Mesendoderm (in vitro differentiated cells): ENCODE data around the gene ACTG2.
A peak's percentile ranks its signal among the peaks of the same experiment; 100 is the strongest.

Experiments used
- DNase-seq: peaks from one replicate; pipeline ENCODE4 v3.0.0; 2013
- H2AK5ac ChIP-seq: 2 replicates; pipeline ENCODE4 v1.6.1; 2013; ENCODE audit warnings: low read length, inconsistent platforms
- H2BK120ac ChIP-seq: 2 replicates; pipeline ENCODE4 v1.6.1; 2013; ENCODE audit warnings: low read depth, mild to moderate bottlenecking, low read length, moderate library complexity, mixed read lengths
- H2BK15ac ChIP-seq: replicated peaks from 2 replicates; pipeline ENCODE4 v1.6.1; 2013; ENCODE audit warnings: low read depth, mild to moderate bottlenecking, moderate library complexity
- H2BK5ac ChIP-seq: 2 replicates; pipeline ENCODE4 v1.6.1; 2013; ENCODE audit warnings: low read length, inconsistent platforms
- H3K18ac ChIP-seq: 2 replicates; pipeline ENCODE4 v1.6.1; 2013; ENCODE audit warnings: mild to moderate bottlenecking, low read length, mixed read lengths
- H3K23ac ChIP-seq: one replicate; pipeline ENCODE4 v1.6.1; 2013; ENCODE audit warnings: low read length
- H3K27ac ChIP-seq: 2 replicates; pipeline ENCODE4 v1.5.1; 2013; ENCODE audit warnings: low read depth, mild to moderate bottlenecking, inconsistent platforms, low read length, moderate library complexity
- H3K27me3 ChIP-seq: 2 replicates; pipeline ENCODE4 v1.6.1; 2013; ENCODE audit warnings: low read length, control low read depth, mild to moderate bottlenecking, inconsistent platforms; ENCODE audit not compliant: insufficient read depth, poor library complexity
- H3K36me3 ChIP-seq: 2 replicates; pipeline ENCODE4 v1.6.1; 2013; ENCODE audit warnings: low read length, inconsistent platforms; ENCODE audit not compliant: control insufficient read depth, insufficient read depth
- H3K4ac ChIP-seq: one replicate; pipeline ENCODE4 v1.6.1; 2013; ENCODE audit warnings: low read depth, mild to moderate bottlenecking, low read length, moderate library complexity
- H3K4me1 ChIP-seq: 2 replicates; pipeline ENCODE4 v1.6.1; 2013; ENCODE audit warnings: low read depth, low read length, inconsistent platforms; ENCODE audit not compliant: control insufficient read depth
- H3K4me2 ChIP-seq: 2 replicates; pipeline ENCODE4 v1.6.1; 2013; ENCODE audit warnings: low read length
- H3K4me3 ChIP-seq: 2 replicates; pipeline ENCODE4 v1.5.1; 2013; ENCODE audit warnings: mild to moderate bottlenecking, low read length
- H3K56ac ChIP-seq: one replicate; pipeline ENCODE4 v1.6.1; 2013; ENCODE audit warnings: low read length
- H3K79me1 ChIP-seq: 2 replicates; pipeline ENCODE4 v1.6.1; 2013; ENCODE audit warnings: low read length, inconsistent platforms
- H3K79me2 ChIP-seq: 2 replicates; pipeline ENCODE4 v1.6.1; 2013; ENCODE audit warnings: mild to moderate bottlenecking, low read length; ENCODE audit not compliant: control insufficient read depth, insufficient read depth
- H3K9ac ChIP-seq: 2 replicates; pipeline ENCODE4 v1.6.1; 2013; ENCODE audit warnings: low read length, inconsistent platforms
- H4K5ac ChIP-seq: one replicate; pipeline ENCODE4 v1.6.1; 2013; ENCODE audit warnings: low read length
- H4K8ac ChIP-seq: one replicate; pipeline ENCODE4 v1.6.1; 2013; ENCODE audit warnings: low read depth, mild to moderate bottlenecking, control low read depth, low read length, moderate library complexity
- WGBS: extraction: QIAGEN DNeasy Blood & Tissue Kit; methylation state at CpG from one replicate; pipeline ENCODE4 v1.1.7; 2013; ENCODE audit warnings: low lambda C conversion rate, missing lambda C conversion rate; ENCODE audit not compliant: insufficient coverage; ENCODE audit errors: extremely low coverage; 5-methylcytosine and 5-hydroxymethylcytosine counted together

ACTG2 gene

GRCh38 chr2:73856214-73856613 lies 36.6 kb upstream of the ACTG2 start:
- DNase-seq: no peak

GRCh38 chr2:73859721-73860586 lies 32.9 kb upstream of the ACTG2 start:
- H2BK120ac ChIP-seq: no peak overlapping the region
- no peak overlapping the region for H2BK15ac ChIP-seq
- no peak overlapping the region for H2AK5ac ChIP-seq
- peaks cover 3% of the 10 kb centered on the region for H3K36me3 ChIP-seq
- H3K4me1 ChIP-seq: no peaks in the 10 kb centered on the region
- WGBS: no CpG with 5 or more reads among the region's 6 CpGs
- H3K4me2 ChIP-seq: no peak overlapping the region
- no peak overlapping the region for H3K56ac ChIP-seq
- no peak overlapping the region for H3K4ac ChIP-seq
- H3K4me3 ChIP-seq: no peak overlapping the region
- no peaks in the 10 kb centered on the region for H3K79me1 ChIP-seq
- no peak overlapping the region for H3K27ac ChIP-seq
- H4K5ac ChIP-seq: no peak overlapping the region
- no peak overlapping the region for H2BK5ac ChIP-seq
- DNase-seq: peak; percentile 21
- no peak overlapping the region for H3K18ac ChIP-seq
- no peak overlapping the region for H3K23ac ChIP-seq
- H3K9ac ChIP-seq: no peak overlapping the region
- no peaks in the 10 kb centered on the region for H3K27me3 ChIP-seq
- no peak overlapping the region for H4K8ac ChIP-seq
- no peaks in the 10 kb centered on the region for H3K79me2 ChIP-seq

More at GRCh38 chr2:73856214-73856613, 36.6 kb upstream of the ACTG2 start:
- H4K8ac ChIP-seq: no peak overlapping the region
- H3K36me3 ChIP-seq: peaks cover 3% of the 10 kb centered on the region
- H3K79me2 ChIP-seq: no peaks in the 10 kb centered on the region
- H2BK120ac ChIP-seq: no peak overlapping the region
- H2BK5ac ChIP-seq: no peak overlapping the region
- no peak overlapping the region for H3K4me3 ChIP-seq
- no peak overlapping the region for H3K4ac ChIP-seq
- no peak overlapping the region for H3K18ac ChIP-seq
- no peaks in the 10 kb centered on the region for H3K79me1 ChIP-seq
- H3K23ac ChIP-seq: no peak overlapping the region
- H2AK5ac ChIP-seq: no peak overlapping the region
- H4K5ac ChIP-seq: no peak overlapping the region
- H2BK15ac ChIP-seq: no peak overlapping the region
- H3K4me2 ChIP-seq: no peak overlapping the region
- H3K27me3 ChIP-seq: no peaks in the 10 kb centered on the region
- no peak overlapping the region for H3K27ac ChIP-seq
- no peaks in the 10 kb centered on the region for H3K4me1 ChIP-seq
- H3K9ac ChIP-seq: no peak overlapping the region
- H3K56ac ChIP-seq: no peak overlapping the region

GRCh38 chr2:73862987-73863386 lies 29.8 kb upstream of the ACTG2 start:
- Histone ChIP-seq H3K4me1 (no peaks in the 10 kb centered on the region), H3K23ac (no peak overlapping the region), H3K4me3 (no peak overlapping the region), H3K4ac (no peak overlapping the region), H3K27ac (no peak overlapping the region), H3K79me1 (no peaks in the 10 kb centered on the region), H3K56ac (no peak overlapping the region), H4K5ac (no peak overlapping the region), H3K9ac (no peak overlapping the region), H3K79me2 (no peaks in the 10 kb centered on the region), H3K36me3 (peaks cover 5% of the 10 kb centered on the region), H2BK5ac (no peak overlapping the region), H3K4me2 (no peak overlapping the region), H3K18ac (no peak overlapping the region), H3K27me3 (no peaks in the 10 kb centered on the region), H2BK15ac (no peak overlapping the region), H4K8ac (no peak overlapping the region), H2BK120ac (no peak overlapping the region), H2AK5ac (no peak overlapping the region)
- no CpG with 5 or more reads among the region's 2 CpGs for WGBS
- DNase-seq: no peak

DNA sequence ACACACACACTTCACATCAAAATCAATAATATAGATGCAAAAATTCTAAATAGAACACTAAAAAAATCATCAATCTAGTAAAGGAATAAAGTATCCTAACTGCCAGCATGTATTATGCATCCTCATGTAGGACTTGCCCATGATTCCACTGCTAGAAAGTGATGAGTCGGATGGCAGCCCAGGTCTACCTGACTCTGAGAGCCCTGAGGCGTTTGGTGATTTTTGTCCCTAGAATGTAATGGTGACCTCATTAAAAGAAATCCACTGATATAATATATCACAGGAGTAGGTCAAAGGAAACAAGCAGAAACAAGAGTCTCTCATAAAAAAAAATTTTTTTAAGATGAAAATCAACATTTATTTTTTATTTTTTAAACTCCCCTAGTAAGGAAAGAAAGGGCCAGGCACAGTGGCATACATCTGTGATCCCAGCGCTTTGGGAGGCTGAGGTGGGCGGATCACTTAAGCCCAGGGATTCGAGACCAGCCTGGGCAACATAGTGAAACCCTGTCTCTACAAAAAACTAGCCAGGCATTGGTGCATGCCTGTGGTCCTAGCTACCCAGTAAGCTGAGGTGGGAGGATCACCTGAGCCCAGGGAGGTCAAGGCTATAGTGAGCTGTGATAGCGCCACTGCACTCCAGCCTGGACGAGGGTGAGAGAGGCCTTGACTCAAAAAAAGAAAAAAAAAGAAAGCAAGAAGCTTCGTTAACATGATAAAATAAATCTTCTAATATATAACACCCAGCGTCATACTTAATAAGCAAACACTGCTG lies 24.4 kb upstream of the ACTG2 start:
- H3K27ac ChIP-seq: no peak overlapping the region
- peaks cover 3% of the 10 kb centered on the region for H3K36me3 ChIP-seq
- H2AK5ac ChIP-seq: no peak overlapping the region
- no peak overlapping the region for H4K8ac ChIP-seq
- no CpG with 5 or more reads among the region's 9 CpGs for WGBS
- H3K4me1 ChIP-seq: no peaks in the 10 kb centered on the region
- no peaks in the 10 kb centered on the region for H3K79me1 ChIP-seq
- H2BK5ac ChIP-seq: no peak overlapping the region
- H3K4me3 ChIP-seq: no peak overlapping the region
- no peak overlapping the region for H3K4ac ChIP-seq
- H4K5ac ChIP-seq: no peak overlapping the region
- no peak overlapping the region for H3K9ac ChIP-seq
- H3K4me2 ChIP-seq: no peak overlapping the region
- H3K56ac ChIP-seq: no peak overlapping the region
- H3K23ac ChIP-seq: no peak overlapping the region
- H2BK15ac ChIP-seq: no peak overlapping the region
- H2BK120ac ChIP-seq: no peak overlapping the region
- H3K79me2 ChIP-seq: no peaks in the 10 kb centered on the region
- no peak for DNase-seq
- H3K18ac ChIP-seq: no peak overlapping the region
- no peaks in the 10 kb centered on the region for H3K27me3 ChIP-seq

DNA sequence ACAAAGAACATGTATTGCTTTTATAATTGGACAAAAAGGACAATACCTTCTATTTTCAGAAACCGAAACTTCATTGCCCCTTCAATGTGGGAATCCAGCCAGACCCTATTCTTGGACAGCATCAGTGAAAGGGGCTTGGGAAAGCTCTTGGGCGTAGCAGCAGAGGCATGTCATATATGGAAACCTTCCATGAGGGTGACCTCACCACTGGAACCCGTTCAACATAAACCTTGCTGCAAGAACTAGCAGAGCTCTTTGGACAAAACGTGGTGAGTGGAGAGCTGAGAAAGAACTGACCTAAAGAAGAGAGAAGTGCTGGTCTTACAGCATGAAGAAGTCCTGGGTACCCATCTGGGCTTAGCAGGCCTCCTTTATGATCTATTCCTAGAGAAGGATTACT lies 22.7 kb upstream of the ACTG2 start:
- Histone ChIP-seq H3K4me3 (no peak overlapping the region), H2AK5ac (no peak overlapping the region), H4K5ac (no peak overlapping the region), H3K23ac (no peak overlapping the region), H3K18ac (no peak overlapping the region), H3K27me3 (no peaks in the 10 kb centered on the region), H2BK15ac (no peak overlapping the region), H3K79me2 (no peaks in the 10 kb centered on the region), H3K79me1 (no peaks in the 10 kb centered on the region), H3K4me2 (no peak overlapping the region), H3K4ac (no peak overlapping the region), H3K56ac (no peak overlapping the region), H2BK120ac (no peak overlapping the region), H3K4me1 (no peaks in the 10 kb centered on the region), H3K9ac (no peak overlapping the region), H3K36me3 (peaks cover 3% of the 10 kb centered on the region), H3K27ac (no peak overlapping the region), H4K8ac (no peak overlapping the region), H2BK5ac (no peak overlapping the region)
- no peak for DNase-seq
- WGBS: no CpG with 5 or more reads among the region's 4 CpGs
